BJ (cell line): Measurements from ENCODE around the gene SPRED3. TPM values are rescaled to one million over a fixed set of nuclear protein-coding genes. Genes with fewer than 3 reads are reported as not detected.

Experiments
- CTCF ChIA-PET: fragments of 350-600 bp; formaldehyde crosslinking; extraction: SDS; loops from one replicate; lab custom pipeline; 2021; ENCODE audit warnings: antibody characterized with exemption, inconsistent platforms; lab: Yijun Ruan, JAX
- POLR2A ChIA-PET: fragments of 300-600 bp; sonication (Branson Sonifier 250); formaldehyde crosslinking; extraction: SDS; loops from one replicate; lab custom pipeline; 2021; ENCODE audit warnings: antibody characterized with exemption; lab: Charles Lee
- DNase-seq: peaks from one replicate; pipeline ENCODE4 v3.0.0-alpha.2; 2011; ENCODE audit warnings: low read depth
- H3K27me3 ChIP-seq: 2 replicates; pipeline ENCODE4 v1.6.0; 2011; ENCODE audit warnings: low read length; ENCODE audit not compliant: control insufficient read depth, insufficient read depth
- H3K36me3 ChIP-seq: 2 replicates; pipeline ENCODE4 v1.5.1; 2011; ENCODE audit warnings: low read length; ENCODE audit not compliant: control insufficient read depth, insufficient read depth
- H3K4me3 ChIP-seq: 2 replicates; pipeline ENCODE4 v1.5.1; 2011; ENCODE audit warnings: low read depth, mild to moderate bottlenecking, control low read depth, low read length
- polyA plus RNA-seq: library from polyadenylated mRNA; depleted of rRNA; stranded (reverse); fragments of >200 nt; gene quantifications from 2 replicates; pipeline ENCODE4 v1.2.3, GENCODE V29; 2011; rRNA removed
- TF ChIP-seq, protein P1 (sequence below): IDR thresholded peaks from 2 replicates; pipeline ENCODE4 v1.5.1; 2011; ENCODE audit warnings: low read depth, mild to moderate bottlenecking, control low read depth, inconsistent platforms, low read length, moderate library complexity; ENCODE audit not compliant: insufficient read depth

Gene SPRED3
- polyA plus RNA-seq, 1 experiment, result 5.9 TPM

DNA sequence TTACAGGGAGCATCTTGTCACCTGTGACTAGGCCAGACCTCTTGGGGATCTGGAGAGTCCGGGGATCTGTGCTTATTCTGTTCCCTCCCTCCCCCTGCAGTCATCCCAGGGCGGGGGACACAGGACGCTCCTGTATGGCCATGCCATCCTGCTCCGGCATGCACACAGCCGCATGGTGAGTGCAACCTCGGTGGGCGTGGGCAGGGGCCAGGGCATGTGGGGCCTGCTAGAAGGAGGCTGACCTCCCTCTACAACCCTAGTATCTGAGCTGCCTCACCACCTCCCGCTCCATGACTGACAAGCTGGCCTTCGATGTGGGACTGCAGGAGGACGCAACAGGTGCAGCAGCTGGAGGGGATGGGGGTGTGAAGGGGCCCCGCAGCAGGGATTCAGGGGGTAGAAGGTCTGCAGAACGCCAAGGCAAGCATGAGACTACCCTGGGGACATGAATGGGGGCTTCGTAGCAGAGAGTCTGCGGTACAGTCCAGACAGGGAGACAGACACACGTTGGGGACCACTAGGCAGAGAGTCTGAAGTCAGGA, 55.0 kb downstream of the SPRED3 start:
- Histone ChIP-seq H3K36me3 (no peaks in the 10 kb centered on the region), H3K4me3 (no peak overlapping the region), H3K27me3 (no peaks in the 10 kb centered on the region)
- ChIA-PET CTCF (no interaction called here), POLR2A (no interaction called here)
- no peak for DNase-seq
- TF ChIP-seq, protein P1, sequence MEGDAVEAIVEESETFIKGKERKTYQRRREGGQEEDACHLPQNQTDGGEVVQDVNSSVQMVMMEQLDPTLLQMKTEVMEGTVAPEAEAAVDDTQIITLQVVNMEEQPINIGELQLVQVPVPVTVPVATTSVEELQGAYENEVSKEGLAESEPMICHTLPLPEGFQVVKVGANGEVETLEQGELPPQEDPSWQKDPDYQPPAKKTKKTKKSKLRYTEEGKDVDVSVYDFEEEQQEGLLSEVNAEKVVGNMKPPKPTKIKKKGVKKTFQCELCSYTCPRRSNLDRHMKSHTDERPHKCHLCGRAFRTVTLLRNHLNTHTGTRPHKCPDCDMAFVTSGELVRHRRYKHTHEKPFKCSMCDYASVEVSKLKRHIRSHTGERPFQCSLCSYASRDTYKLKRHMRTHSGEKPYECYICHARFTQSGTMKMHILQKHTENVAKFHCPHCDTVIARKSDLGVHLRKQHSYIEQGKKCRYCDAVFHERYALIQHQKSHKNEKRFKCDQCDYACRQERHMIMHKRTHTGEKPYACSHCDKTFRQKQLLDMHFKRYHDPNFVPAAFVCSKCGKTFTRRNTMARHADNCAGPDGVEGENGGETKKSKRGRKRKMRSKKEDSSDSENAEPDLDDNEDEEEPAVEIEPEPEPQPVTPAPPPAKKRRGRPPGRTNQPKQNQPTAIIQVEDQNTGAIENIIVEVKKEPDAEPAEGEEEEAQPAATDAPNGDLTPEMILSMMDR, result no peak

DNA sequence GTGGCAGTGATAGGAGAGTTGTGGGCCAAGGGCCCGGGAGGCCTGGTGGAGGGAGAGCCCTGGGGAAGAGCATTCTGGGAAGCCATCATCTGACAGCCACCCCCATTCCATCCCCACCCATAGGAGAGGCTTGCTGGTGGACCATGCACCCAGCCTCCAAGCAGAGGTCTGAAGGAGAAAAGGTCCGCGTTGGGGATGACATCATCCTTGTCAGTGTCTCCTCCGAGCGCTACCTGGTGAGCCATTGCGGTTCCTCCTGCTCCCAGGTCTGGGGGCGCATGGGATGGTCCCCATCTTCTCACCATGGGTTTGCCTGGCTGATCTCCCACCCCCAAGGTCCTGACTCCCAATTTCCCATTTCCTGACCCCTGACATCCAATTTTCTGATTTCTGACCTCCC, 55.5 kb downstream of the SPRED3 start:
- DNase-seq, result no peak
- POLR2A ChIA-PET, result no interaction called here
- Histone ChIP-seq H3K4me3 (no peak overlapping the region), H3K27me3 (no peaks in the 10 kb centered on the region), H3K36me3 (no peaks in the 10 kb centered on the region)
- TF ChIP-seq, protein P1, result no peak
- CTCF ChIA-PET, result no interaction called here

DNA sequence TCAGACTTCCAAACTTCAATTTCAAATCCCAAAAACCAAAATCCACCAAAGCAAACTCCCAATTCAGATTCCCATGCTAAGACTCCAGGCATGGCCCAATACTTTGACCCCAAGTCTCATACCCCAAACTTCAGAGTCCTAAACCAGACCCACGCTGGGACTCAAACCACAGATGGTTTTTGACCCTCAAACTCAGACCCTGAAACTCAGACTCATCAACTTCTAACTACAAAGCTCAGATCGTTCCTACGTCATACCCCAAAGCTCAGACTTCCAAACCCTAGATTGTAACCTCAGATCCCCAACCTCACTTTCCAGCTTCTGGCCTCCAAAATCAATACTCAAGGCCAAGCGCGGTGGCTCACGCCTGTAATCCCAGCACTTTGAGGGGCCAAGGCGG, 56.9 kb downstream of the SPRED3 start:
- Histone ChIP-seq H3K4me3 (no peak overlapping the region), H3K36me3 (no peaks in the 10 kb centered on the region), H3K27me3 (no peaks in the 10 kb centered on the region)
- TF ChIP-seq, protein P1, result no peak
- no peak for DNase-seq
- ChIA-PET CTCF (no interaction called here), POLR2A (no interaction called here)

DNA sequence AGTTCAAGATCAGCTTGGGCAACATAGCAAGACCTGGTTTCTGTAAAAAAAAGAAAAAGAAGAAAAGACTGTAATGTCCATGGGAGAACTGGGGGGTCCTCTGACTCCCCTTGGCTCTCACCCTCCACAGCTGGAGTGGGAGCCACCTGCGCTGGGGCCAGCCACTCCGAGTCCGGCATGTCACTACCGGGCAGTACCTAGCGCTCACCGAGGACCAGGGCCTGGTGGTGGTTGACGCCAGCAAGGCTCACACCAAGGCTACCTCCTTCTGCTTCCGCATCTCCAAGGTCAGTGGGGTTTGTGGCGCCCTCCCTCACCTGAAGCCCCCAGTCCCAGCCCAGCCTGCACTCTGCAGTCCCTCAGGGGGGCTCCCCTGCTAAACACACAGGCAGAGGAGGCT, 59.7 kb downstream of the SPRED3 start:
- Histone ChIP-seq H3K4me3 (no peak overlapping the region), H3K27me3 (no peaks in the 10 kb centered on the region), H3K36me3 (no peaks in the 10 kb centered on the region)
- ChIA-PET POLR2A (no interaction called here), CTCF (no interaction called here)
- DNase-seq, result no peak
- TF ChIP-seq, protein P1, result no peak

Other genes starting within 250 kb of the SPRED3 start
- gene DPF1, start 164.5 kb upstream of the SPRED3 start, polyA plus RNA-seq, result 1.3 and 2.2 TPM in 2 replicates
- 15.6 and 18.3 TPM in 2 replicates for gene PPP1R14A, start 132.3 kb upstream of the SPRED3 start, polyA plus RNA-seq
- gene SPINT2, start 124.1 kb upstream of the SPRED3 start, polyA plus RNA-seq, result 33.2 and 45.5 TPM in 2 replicates
- gene C19orf33, start 84.4 kb upstream of the SPRED3 start, polyA plus RNA-seq, result 0.28 and 0.88 TPM in 2 replicates
- gene YIF1B, start 72.8 kb upstream of the SPRED3 start, polyA plus RNA-seq, result 126 and 211 TPM in 2 replicates
- gene KCNK6, start 68.9 kb upstream of the SPRED3 start, polyA plus RNA-seq, result 15.6 and 16.5 TPM in 2 replicates
- 0.22 and 0.26 TPM in 2 replicates for gene CATSPERG, start 52.9 kb upstream of the SPRED3 start, polyA plus RNA-seq
- gene PSMD8, start 14.1 kb upstream of the SPRED3 start, polyA plus RNA-seq, result 583 and 662 TPM in 2 replicates
- 0.44 and 0.64 TPM in 2 replicates for gene GGN, start 663 bp upstream of the SPRED3 start, polyA plus RNA-seq
- 9.9 and 12.2 TPM in 2 replicates for gene FAM98C, start 14.4 kb downstream of the SPRED3 start, polyA plus RNA-seq
- not detected in 2 replicates for gene RASGRP4, start 37.5 kb downstream of the SPRED3 start, polyA plus RNA-seq
- gene RYR1, start 45.0 kb downstream of the SPRED3 start, polyA plus RNA-seq, result under 0.01 and 0.04 TPM in 2 replicates
- gene MAP4K1, start 229.3 kb downstream of the SPRED3 start, polyA plus RNA-seq, result 0.18 and 0.25 TPM in 2 replicates
- 230 and 357 TPM in 2 replicates for gene EIF3K, start 230.5 kb downstream of the SPRED3 start, polyA plus RNA-seq